ENCODE measurements around the gene CTDSPL.
"Not testable (repeated sequence)": the region's sequence is repeated elsewhere in the genome, so short reads cannot be mapped to it uniquely, and the experiment has no call there.

The CTDSPL gene

DNA sequence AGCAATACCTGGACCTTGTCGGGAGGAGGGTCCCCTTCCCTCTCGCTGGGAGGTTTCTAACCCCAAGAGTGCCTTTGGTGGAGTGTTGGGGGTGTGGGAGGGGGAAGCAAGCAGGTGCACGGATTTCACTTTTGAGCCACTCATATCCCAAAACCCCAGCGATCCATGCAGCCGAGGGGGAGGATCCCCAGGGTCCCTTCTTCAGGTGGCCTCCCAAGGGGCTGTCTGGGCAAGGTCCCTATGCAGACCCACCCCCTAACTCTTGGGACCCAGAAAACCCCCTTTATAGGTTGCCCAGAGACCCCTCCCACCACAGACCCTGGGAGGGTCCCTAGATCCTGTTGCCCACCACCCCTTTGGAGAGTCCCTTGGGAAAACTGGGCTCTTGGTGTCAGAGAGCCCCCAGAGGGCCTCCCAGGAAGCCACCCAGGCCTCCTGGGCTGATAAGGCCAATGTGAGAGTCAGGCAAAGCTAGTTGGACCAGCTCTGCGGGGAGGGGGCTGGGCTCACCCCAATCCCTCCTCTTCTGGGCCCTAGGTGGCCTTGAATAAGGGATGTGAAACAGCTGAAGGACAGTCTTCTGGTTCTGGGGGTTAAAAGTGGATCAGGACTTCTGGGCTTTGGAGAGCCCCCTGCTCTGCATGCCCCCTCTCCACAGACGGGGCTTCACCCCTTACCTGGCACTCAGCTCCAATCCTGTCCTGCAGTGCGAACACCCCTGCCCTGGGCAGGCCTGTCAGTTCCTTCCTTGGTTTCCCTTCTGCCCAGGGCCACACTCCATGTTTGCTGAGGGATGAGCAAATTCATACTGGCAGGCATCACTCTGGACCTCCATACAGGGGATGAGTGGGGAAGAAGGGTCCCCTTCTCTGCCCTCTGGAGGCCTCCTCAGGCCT lies 168.7 kb downstream of the CTDSPL start:
- DNase-seq (ENCODE audit: low read depth): no peak
- TF ChIP-seq CTCF (IDR thresholded peaks at IDR 0.05; ENCODE audit: insufficient read depth, low read depth, low read length, missing control alignments): no peak
- no peak overlapping the region for H3K4me3 ChIP-seq (ENCODE audit: low read depth, low read length)

DNA sequence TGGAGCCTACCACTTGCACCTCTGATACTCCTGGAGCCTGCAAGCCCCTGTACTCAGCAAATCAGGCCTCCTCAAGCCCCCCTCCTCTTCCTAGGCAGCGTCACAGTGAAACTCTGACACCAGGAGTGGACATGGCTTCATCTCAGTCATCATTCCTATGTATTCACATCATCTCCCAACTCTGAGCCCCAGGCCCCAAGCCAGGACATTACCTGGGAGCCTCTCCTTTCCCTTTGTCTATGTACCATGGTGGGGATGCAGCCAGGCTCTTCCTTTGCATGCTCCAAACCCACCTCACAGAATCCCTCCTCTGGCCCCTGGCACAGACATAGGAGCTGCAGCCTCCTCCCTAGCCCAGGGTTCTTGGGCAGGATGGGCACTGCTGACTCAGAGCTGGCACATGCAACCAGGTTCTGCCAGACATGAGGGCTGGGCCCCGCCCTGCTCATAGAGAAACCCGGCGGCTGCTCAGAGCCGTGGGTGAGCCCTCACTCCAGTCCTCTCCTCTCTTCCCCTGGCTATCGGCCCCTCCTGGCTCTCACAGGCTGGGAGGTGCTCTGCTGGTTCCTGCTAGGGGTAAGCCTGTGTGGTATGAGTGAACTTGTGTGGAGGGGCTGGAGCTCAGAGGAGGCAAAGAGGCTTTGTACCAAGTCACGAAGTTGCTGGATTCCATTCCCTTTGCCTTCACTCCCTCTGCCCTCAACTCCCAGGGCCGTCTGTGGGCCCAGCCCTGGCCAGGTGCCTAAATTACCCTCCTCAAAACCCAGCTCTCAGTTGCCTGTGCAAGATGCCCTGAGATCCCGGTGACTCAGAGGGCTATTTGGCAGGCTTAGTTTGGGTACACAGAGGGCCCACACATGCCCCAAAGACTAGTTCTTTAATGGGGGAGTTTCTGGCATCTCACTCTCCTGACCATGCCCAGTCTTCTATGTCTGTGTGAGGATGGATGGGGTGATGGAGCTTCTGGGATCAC lies 169.6 kb downstream of the CTDSPL start:
- no peak overlapping the region for H3K4me3 ChIP-seq (ENCODE audit: low read depth, low read length)
- no peak for TF ChIP-seq CTCF (IDR thresholded peaks at IDR 0.05; ENCODE audit: insufficient read depth, low read depth, low read length, missing control alignments)
- DNase-seq (ENCODE audit: low read depth): no peak

GRCh38 chr3:38032328-38032865 lies 170.7 kb downstream of the CTDSPL start:
- no peak for TF ChIP-seq CTCF (IDR thresholded peaks at IDR 0.05; ENCODE audit: insufficient read depth, low read depth, low read length, missing control alignments)
- no peak overlapping the region for H3K4me3 ChIP-seq (ENCODE audit: low read depth, low read length)
- DNase-seq (ENCODE audit: low read depth): no peak

GRCh38 chr3:38033586-38033985 lies 171.9 kb downstream of the CTDSPL start:
- not testable (repeated sequence) for H3K4me3 ChIP-seq (ENCODE audit: low read depth, low read length); DNase-seq (ENCODE audit: low read depth)
